ENCODE measurements around the gene ZNF30.
"Not testable (repeated sequence)": the region's sequence is repeated elsewhere in the genome, so short reads cannot be mapped to it uniquely, and the experiment has no call there.

The ZNF30 gene

DNA sequence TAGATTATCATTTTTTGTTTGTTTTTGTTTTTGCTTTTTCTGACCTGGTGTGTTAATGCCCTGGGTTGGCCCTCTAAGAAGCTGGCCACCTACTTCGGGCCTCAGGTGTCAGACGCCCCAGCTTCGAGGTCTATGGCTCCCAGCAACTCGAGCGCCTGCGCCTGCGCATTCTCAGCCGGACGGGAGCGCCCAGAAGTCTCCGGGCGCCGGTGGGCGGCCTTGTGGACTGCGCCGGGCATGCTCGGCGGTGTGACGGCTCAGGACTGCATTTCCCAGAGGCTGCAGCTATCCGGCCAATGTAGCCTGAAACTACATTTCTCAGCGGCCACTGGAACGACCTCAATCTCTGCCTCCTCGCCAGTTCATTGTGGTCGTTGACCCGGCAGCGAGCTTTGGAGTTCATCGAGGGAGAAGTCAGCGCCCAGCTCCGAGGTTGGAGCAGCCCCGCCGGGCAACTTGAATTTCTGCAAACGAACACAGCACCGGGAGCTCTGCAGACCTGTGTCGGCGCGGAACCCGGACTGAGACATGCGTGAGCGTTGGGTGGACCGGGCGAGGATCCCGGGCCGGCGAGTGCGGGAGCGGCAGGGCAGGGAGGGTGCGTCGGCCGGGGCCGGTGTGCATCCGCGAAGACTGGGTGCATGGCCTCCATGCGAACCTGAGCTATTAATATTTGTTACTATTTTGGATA lies at the start of gene ZNF30:
TSS of gene ZNF30 (plus strand) at position 219 of the 691 bp plus-strand sequence. CDS start 3,045 bp downstream, outside the sequence.
- in situ Hi-C loops (cut with MboI; ENCODE audit: low sequenced_read_pairs) = no loop called here

DNA sequence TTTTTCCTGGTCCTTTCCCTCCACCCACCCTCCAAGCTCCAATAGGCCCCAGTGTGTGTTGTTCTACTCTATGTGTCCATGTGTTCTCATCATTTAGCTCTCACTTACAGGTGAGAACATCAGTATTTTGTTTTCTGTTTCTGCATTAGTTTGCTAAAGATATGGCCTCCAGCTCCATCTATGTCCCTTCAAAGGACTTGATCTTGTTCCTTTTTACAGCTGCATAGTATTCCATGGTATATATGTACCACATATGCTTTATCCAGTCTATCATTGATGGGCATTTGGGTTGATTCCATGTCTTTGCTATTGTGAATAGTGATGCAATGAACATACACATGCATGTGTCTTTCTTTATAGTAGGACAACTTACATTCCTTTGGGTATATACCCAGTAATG lies 47.1 kb upstream of the ZNF30 start:
- in situ Hi-C loops (cut with MboI; ENCODE audit: low sequenced_read_pairs) = no loop called here

DNA sequence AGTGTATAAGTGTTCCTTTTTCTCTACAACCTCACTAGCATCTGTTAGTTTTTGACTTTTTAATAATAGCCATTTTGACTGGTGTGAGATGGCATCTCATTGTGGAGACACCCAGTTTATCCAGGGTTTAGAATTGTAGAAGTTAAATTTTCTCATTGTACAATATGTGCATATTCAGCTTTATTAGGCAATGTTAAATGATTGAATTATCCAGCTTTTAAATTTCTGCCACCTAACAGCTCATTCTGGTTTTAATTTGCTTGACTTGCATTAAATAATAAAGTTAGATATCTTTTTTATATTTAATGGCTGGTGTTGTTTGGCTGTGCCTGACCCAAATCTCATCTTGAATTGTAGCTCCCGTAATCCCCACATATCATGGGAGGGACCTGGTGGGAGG lies 46.7 kb upstream of the ZNF30 start:
- in situ Hi-C loops (cut with MboI; ENCODE audit: low sequenced_read_pairs) = no loop called here

DNA sequence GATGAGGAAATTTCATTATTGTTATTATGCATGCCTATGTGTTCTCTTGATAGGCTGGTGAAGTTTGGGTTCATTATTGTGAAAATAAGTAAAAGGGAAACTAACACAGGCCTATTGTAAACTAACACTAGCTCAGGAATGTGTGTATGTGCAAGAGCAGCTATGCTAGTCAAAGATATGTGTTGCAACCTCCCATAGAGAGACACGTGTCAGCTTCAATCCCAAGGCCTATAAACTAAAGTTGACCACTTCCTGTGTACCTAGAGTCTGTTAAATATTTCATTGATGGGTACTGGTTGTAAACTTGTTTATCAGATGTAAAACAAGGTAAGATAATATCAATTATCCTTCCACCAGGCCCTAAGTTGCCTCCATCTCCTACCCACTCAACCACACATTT lies 44.7 kb upstream of the ZNF30 start:
- in situ Hi-C loops (cut with MboI; ENCODE audit: low sequenced_read_pairs) = no loop called here

DNA sequence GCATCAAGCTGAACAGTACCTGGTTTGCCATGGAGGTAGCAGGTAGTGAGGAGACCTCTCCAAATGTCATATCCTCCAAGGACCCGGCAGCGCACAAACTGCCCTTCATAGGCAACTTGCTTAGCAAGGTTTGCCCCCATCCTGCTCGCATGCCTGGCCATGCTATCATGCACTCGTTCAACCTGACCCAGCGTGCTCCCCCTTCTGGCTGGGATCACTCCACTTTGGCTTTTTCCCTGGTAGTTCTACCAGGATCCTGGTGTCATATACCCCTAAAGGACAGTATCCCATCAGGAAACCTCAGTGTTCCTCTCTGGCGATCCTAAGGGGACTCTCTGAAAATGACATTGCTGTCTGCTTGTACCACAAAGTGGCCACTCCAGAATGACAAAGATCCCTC lies 38.6 kb upstream of the ZNF30 start:
- in situ Hi-C loops (cut with MboI; ENCODE audit: low sequenced_read_pairs) = no loop called here

DNA sequence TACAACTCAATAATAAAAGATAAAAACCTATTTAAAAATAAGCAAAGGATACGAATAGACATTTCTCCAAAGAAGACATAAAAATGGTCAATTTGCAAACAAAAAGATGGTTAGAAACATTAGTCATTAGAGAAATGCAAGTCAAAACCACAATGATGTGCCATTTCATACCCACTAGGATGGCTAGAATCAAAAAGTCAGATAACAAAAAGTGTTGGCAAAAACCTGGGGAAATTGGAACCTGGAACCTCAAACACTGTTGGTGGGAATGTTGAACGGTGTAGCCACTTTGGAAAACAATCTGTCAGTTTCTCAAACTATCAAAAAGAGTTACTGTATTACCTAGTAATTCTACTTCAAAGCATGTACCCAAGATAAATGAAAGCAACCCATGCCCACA lies 26.5 kb upstream of the ZNF30 start:
- in situ Hi-C loops (cut with MboI; ENCODE audit: low sequenced_read_pairs) = no loop called here

DNA sequence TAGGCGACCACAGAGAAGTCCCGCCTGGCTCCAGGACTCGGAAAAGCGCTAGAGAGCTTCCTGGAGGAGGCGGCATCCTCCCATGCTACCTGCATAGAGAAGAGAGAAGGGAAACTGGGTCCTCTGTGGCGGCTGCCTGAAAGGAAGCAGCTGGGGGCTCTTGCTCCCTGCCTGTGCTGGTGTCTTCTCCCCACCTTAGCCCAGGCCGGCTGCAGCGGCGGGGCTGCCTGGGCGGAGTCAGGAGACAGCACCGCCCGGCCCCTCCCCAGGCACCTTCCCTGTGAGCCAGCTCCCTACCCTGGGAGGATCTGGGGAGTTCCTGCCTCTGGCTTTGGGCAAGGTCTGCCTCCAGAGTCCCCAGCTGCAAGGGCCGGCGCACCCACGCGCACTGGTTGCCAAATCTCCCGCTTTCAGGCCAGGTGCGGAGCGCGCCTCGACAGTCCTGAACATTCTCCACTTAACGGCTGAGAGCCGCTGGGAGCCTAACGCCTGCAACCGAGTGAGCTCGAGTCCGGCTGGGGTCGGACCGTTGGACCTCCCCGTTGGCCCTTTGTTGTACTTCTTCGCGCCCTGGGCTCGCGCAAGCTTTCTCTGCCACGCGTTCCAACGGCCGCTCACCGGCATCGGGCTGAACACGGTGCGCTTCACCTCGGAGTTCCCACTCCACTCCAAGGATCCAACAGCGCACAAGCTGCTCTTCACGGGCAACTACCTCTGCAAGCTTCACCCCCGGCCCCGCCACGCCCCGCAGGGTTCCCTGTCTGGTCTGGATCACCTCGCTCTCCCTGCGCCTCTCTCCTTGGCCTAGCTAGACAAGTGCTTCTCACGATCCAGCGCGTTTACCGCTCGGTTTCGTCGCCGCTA lies 21.8 kb upstream of the ZNF30 start:
- in situ Hi-C loops (cut with MboI; ENCODE audit: low sequenced_read_pairs) = no loop called here

DNA sequence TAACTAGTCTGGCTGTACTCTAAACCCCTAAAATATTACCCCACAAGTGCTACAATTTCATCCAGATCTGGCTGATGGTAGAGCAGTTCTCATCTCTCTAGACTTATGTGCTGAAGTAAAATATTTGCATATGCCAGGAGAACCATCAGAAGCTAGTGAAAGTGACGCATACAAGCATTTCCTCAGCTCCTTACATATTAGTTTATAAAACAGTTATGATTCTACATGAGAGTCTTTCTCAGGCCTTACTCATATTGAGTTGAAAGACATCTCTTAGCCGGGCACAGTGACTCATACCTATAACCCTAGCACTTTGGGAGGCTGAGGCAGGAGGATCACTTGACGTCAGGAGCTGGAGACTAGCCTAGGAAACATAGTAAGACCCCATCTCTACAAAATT lies 15.9 kb upstream of the ZNF30 start:
- in situ Hi-C loops (cut with MboI; ENCODE audit: low sequenced_read_pairs) = no loop called here

DNA sequence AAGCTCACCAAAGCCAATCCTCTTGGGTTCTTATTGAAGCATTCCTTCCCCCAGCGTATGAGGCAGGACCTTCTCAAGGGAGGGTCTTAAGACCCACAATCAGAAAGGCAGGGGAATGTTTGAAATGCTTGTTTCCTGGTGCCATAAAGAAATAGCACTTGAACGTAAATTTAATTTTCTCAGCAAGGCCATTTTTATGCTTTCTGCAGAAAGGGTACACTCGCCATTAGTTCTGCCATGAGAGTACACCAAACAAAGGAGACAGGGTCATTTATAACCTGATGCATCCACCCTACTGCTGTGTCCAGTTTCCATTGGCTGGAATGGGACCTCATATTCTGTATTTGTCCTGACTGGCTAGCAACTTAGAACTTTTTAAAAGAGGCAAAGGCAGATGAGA lies 9.6 kb upstream of the ZNF30 start:
- in situ Hi-C loops (cut with MboI; ENCODE audit: low sequenced_read_pairs) = not testable (repeated sequence)

DNA sequence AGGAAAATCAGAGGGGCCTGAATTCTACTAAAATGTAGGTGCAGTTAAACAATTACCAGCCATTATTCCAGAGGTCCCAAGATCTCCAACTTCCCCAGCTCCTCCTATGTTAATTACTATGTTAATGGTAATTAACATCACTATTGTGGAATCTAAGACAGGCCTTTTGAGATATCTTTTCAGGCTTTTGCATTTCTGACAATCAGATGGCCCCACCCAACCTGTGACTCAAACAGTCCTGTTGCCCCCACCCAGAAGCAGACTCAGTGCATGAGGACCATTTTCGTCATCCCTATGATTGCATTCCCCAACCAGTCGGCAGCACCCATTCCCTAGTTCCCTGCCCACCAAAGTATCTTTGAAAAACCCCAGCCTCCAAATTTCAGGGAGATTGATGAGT lies 8.5 kb upstream of the ZNF30 start:
- in situ Hi-C loops (cut with MboI; ENCODE audit: low sequenced_read_pairs) = no loop called here

DNA sequence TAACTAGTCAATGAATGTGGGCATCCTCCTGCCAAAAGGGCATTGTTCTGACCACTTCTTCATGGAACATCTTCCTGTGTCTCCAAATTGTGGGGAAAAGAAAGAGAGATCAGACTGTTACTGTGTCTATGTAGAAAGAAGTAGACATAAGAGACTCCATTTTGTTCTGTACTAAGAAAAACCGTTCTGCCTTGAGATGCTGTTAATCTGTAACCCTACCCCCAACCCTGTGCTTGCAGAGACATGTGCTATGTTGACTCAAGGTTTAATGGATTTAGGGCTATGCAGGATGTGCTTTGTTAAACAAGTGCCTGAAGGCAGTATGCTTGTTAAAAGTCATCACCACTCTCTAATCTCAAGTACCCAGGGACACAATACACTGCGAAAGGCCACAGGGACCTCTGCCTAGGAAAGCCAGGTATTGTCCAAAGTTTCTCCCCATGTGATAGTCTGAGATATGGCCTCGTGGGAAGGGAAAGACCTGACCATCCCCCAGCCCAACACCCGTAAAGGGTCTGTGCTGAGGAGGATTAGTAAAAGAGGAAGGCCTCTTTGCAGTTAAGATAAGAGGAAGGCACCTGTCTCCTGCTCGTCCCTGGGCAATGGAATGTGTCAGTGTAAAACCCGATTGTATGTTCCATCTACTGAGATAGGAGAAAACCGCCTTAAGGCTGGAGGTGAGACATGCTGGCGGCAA lies 6.5 kb upstream of the ZNF30 start:
- in situ Hi-C loops (cut with MboI; ENCODE audit: low sequenced_read_pairs) = not testable (repeated sequence)

DNA sequence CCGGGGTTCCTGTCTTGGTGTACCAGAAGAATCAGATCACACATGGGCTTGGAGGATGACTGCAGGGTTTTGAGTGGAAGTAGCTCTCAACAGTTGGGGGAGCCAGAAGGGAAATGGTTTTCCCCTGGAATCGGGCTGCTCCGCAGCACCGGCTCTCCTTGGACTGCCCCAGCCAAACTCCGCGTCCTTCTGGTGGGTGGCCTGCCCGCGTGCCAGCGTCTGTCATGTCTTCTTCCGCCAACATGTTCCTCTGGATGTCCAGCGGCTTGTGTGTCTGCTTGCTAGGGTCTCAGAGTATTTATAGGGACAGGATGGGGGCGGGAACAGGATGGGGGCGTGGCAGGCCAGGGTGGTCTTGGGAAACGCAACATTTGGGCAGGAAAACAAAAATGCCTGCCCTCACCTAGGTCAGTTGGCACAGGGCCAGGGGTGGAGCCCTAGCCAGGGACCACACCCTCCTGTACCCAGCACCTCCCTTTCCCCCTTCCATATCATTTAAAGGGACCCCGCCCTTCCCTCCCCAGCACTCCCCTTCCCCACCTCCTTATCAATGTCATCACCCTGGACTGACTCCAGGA lies 1.3 kb upstream of the ZNF30 start:
- in situ Hi-C loops (cut with MboI; ENCODE audit: low sequenced_read_pairs) = no loop called here

DNA sequence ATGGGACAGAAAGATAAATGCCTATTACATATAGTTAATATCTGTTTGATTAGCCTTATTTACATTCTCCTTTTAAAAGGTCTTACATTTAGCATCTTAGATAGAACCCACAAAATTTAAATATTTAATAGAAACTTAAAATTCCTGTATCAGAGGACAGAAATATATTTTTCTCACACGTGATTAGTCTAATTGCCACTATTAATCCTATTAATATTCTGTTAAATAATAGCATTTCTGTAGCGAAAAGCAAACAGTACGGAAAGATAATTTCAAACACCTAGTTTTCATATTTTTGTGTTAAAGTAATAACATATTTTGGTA lies 380 bp upstream of the ZNF30 start:
- in situ Hi-C loops (cut with MboI; ENCODE audit: low sequenced_read_pairs) = no loop called here

DNA sequence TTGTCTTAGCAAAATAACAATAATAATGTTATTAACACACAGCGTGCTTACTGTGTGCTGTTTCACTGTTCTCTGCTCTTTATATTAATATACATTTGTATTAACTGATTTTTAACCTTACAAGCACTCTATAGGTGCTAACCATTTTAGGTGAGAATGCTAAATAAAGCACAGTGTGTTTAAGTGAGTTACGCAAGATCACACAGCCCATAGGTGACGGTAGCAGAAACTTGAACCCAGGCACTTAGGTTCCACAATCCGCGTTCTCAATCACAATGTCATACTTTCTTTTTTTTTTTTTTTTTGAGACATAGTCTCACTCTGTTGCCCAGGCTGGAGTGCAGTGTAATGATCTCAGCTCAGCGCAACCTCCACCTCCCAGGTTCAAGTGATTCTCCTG lies 5.8 kb downstream of the ZNF30 start:
- in situ Hi-C loops (cut with MboI; ENCODE audit: low sequenced_read_pairs) = no loop called here

DNA sequence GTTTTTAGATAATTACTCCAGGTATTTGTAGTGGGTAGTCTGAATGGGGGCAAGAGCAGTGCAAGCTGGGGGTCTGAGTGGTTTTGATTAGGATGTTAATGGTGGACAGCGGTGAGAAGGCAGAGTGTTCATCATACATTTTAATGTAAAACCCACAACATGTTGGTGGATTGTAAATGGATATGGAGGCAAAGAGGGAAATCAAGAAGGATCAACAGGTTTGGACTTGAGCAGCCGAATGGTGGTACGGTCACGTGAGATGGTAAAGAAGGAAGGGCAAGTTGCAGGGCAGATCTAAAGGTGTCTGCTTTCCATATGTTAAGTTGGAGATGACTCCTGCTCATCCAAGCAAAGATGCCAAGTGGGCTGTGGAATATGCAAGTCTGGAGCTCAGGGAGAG lies 9.5 kb downstream of the ZNF30 start:
- in situ Hi-C loops (cut with MboI; ENCODE audit: low sequenced_read_pairs) = no loop called here

DNA sequence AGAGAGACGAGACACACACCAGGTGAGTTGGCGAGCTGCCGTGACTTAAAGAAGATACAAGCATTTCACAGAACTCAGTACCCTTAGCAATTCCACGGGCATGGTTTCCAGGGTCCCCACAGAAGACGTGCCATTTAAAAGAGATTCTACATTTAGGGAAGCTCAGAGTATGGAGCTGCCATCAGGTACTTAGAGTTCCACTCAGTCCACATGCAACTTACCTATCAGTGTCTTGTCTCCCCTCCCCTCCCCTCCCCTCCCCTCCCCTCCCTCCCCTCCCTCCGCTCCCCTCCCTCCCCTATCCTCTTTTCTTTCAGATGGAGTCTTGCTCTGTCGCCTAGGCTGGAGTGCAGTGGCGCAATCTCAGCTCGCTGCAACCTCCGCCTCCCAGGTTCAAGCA lies 12.2 kb downstream of the ZNF30 start:
- in situ Hi-C loops (cut with MboI; ENCODE audit: low sequenced_read_pairs) = no loop called here

DNA sequence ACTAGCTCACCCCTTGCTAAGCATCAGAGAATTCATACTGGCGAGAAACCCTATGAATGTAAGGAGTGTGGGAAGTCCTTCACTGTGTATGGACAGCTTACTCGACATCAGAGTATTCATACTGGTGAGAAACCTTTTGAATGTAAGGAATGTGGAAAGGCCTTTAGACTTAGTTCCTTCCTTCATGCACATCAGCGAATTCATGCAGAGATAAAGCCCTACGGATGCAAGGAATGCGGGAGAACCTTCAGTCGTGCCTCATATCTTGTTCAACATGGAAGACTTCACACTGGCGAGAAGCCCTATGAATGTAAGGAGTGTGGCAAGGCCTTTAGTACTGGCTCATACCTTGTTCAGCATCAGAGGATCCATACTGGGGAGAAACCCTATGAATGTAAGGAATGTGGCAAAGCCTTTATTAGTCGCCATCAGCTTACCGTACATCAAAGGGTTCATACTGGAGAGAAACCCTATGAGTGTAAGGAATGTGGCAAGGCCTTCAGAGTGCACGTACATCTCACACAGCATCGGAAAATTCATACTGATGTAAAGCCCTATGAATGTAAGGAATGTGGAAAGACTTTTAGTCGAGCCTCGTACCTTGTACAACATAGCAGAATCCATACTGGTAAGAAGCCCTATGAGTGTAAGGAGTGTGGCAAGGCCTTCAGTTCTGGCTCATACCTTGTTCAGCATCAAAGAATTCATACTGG lies 17.3 kb downstream of the ZNF30 start:
- in situ Hi-C loops (cut with MboI; ENCODE audit: low sequenced_read_pairs) = no loop called here

DNA sequence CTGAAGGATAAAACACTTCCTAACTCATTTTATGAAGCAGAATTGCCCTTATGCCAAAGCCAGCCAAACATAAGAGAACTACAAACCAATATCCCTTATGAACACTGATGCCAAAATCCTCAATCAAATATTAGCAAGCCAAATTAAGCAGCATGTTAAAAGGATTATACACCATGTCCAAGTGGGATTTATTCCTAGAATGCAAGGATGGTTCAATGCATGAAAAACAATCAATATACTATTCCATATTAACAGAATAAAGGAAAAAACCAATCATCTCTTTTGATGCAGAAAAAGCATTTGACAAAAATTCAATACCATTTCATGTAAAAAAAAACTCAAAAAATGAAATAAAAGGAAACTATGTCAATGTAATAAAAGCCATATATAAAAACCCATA lies 26.4 kb downstream of the ZNF30 start:
- in situ Hi-C loops (cut with MboI; ENCODE audit: low sequenced_read_pairs) = no loop called here

DNA sequence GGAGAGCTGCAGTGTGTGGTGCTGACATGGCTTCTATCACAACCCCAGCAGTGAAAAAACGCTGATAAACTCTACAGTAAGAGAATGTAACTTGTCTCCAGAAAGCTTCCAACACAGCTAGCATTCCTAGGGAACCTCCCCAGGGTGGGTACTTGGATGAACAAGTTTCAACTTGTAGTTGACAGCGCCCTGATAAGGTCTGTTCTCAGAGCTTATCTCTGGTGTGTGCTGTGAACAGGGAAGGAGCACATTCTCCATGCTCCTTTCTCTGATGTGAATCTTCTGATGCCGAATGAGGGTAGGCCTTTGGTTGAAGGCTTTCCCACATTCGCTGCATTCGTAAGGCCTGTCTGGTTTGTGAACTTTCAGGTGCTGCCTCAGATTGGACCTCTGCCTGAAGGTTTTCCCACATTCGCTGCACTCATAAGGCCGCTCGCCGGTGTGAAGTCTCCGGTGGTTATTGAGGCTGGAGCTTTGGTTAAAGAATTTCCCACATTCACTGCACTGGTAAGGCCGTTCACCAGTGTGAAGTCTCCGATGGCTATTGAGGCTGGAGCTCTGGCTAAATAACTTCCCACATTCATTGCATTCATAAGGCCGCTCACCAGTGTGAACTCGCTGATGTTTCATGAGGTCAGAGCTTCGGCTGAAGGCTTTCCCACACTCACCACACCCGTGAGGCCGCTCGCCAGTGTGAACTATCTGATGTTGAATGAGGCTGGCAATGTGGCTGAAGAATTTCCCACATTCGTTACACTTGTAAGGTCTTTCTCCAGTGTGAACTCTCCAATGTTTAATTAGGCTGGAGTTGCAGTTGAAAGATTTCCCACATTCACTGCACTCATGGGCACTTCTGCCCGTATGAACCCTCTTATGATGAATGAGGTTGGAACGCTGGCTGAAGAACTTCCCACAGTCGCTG lies 31.4 kb downstream of the ZNF30 start:
- in situ Hi-C loops (cut with MboI; ENCODE audit: low sequenced_read_pairs) = no loop called here

DNA sequence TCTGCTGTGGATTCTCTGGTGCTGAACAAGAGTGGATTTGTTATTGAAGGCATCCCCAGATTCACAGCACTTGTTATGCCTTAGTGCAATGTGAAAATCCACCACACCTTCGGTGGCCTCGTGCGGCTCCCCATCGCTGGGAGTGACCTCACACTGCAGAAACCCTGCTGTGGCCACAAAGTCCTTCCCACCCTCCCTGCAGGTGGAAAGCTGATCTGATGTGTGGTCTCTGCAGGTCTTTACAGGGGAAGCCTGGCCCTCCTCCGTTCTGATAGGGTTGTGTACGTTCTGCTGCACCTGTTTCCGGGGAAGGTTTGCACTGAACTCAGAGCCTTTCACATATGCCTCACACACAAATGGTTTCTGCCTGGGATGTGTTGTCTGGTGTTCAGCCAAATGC lies 32.3 kb downstream of the ZNF30 start:
- in situ Hi-C loops (cut with MboI; ENCODE audit: low sequenced_read_pairs) = no loop called here

Measured in HL-60/S4 treated with phorbol 12-myristate 13-acetate at 8.2 ng/mL for 4 days and 3 days (cell line).